Eye (tissue), 1 donor: ENCODE measurements around the gene CTDP1.

Experiments
- DNase-seq: peaks from one replicate; pipeline ENCODE4 v3.0.0-alpha.2; 2015

Gene CTDP1

DNA sequence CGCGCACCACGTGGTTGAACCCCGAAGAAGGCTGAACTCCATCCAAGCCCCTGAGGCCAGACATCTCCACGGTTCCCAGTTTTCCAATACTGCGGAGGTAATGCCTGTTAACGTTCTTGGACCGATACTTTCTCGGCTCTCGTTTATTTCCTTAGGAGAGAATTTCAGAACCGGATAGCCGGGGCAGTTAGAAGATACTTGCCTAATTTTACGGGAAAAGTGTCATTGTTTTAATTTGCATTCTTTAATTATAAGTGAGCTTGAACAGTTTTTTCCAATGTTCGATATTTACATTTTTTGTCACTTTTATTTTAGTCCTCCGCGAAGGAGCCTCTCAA lies 107.9 kb downstream of the CTDP1 start:
- no peak for DNase-seq

DNA sequence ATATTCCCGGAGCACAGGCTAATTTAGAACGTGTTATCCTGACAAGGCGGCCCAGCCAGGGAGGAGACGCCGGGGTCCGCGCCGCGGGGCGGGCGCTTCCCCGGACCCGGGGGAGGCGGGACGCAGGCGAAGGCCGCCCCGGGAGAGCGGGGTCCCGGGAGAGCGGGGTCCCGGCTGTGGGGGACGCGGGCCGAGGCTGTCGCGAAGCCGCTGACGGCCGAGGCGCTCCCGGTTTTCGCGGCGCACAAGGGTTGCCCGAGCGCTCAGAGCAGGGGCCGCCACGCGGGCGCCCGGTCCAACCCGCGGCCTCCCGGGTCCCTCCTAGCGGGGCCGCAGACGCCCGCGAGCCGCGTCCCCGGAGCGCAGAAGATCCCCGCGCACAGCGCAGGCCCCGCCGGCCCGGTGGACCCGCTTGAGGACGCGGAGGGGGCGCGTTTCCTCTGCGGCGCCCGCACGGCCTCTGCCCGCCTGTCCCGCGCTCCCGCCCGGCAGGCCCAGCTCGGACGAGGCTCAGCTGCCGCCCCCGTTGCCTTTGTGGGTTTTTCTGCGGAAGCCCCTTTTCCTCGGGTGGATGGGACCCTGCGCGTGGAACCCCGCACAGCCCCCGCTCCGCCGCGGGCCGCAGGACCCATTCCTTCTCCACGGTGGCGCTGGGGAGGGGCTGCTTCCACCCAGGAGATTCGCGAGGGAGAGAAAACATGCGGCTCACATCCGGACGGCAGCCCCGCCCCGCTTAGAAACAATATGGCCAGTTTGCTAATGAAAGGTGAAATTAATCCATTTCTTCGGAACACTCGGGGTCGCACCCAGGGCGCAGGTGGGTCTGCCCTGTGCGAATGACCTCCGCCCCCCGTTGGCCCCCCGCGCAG lies 108.5 kb downstream of the CTDP1 start:
- DNase-seq = peak; percentile 48

- peak; percentile 12 for DNase-seq
Observed at GRCh38 chr18:79788734-79789085, 109.1 kb downstream of the CTDP1 start.

- no peak for DNase-seq
Observed at GRCh38 chr18:79789091-79789891, 109.7 kb downstream of the CTDP1 start.

GRCh38 chr18:79789901-79790890 lies 110.6 kb downstream of the CTDP1 start:
- no peak for DNase-seq

- peak; percentile 44 for DNase-seq
Observed at GRCh38 chr18:79790996-79791972, 111.7 kb downstream of the CTDP1 start.

DNA sequence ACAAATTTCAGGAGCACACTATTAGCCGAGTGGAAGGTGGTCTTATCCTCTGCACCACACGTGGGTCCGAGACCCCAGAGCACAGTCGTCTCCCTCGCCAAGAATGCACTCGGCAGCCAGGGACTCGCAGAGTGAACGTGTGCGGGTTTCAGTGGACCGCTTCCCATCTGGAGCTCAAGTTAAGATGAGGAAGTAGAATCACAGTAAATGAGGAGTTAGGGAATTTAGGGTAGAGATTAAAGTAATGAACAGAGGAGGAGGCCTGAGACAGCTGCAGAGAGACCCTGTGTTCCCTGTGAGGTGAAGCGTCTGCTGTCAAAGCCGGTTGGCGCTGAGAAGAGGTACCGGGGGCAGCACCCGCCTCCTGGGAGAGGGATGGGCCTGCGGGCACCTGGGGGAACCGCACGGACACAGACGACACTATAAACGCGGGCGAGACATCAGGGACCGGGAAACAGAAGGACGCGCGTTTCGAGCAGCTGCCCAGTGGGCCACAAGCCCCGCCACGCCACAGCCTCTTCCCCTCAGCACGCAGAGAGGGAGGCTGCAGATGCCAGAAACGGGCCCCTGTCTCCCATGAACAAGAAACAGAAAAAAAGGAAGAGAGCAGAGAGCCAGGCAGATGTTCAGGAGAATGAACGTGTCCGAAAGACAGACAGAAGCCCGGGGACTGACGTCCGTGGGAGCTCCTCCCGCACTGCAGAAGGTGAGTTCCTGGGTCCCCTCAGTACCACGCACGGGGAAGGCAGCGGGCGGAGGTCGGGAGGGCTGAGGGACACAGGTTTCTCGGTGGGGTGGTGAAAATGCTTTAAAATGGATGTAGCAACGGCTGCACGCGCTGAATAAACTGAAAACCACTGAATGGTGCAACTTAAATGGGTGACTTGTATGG lies 112.7 kb downstream of the CTDP1 start:
- no peak for DNase-seq

DNA sequence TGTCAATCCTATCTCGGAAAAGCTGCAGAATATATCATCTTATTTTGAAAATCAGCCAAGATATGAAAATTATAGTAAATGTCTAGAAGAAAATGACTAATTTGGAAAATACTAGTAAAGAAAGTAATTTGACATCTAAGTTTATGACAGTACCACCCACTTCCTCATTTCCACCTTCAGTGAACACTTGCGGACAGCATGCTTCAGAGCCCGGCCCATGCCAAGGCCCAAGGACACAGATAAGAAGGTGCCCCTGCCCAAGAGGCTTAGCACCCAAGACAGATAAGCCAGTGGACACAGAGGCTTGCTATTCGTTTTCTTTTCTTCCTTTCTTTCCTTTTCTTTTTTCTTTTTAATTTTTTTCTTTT lies 113.4 kb downstream of the CTDP1 start:
- DNase-seq = no peak

- no peak for DNase-seq
Observed at GRCh38 chr18:79794846-79795245, 115.2 kb downstream of the CTDP1 start.

- DNase-seq = no peak
Observed at GRCh38 chr18:79795446-79795845, 115.8 kb downstream of the CTDP1 start.

- no peak for DNase-seq
Observed at GRCh38 chr18:79796016-79796415, 116.4 kb downstream of the CTDP1 start.

GRCh38 chr18:79796531-79797405 lies 117.2 kb downstream of the CTDP1 start:
- peak; percentile 58 for DNase-seq

GRCh38 chr18:79797518-79798345 lies 118.1 kb downstream of the CTDP1 start, which contains the start of gene KCNG2:
TSS of gene KCNG2 (plus strand) at chr18:79797938. CDS start at chr18:79863668, 65,730 bp downstream.
- DNase-seq = peak; percentile 77

DNA sequence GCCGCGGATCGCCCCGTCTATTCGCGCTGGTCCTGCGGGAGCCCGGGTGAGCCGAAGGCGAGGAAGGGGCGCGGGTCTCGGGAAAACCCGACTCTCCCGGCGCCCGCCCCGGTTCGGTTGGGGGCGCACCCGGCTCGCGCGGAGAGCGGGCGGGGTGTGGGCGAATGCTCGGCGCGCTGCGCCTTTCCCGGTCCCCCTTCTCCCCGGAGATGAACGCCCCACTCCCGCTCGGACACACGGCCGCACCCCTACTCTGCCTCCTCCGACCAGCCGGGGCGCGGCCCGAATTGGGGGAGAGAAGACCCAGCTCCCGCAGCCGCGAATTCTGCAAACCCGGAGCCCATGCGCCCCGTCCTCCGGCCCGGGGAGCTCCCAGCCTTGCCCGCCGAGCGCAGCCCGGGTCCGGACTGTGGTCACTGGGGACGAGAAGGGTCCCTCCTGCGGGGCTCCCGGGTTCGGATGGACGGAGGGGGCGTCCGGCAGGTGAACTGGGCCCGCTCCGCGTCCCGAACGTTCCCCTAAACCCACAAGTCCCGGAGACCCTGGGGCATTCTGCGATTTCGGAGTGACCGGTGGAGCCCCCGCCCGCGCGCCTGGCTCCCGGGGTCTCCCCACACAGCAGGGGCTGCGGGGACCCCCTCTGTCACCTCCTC lies 118.9 kb downstream of the CTDP1 start:
- no peak for DNase-seq

- DNase-seq = peak; percentile 77
Observed at GRCh38 chr18:79798999-79799370, 119.4 kb downstream of the CTDP1 start.

DNA sequence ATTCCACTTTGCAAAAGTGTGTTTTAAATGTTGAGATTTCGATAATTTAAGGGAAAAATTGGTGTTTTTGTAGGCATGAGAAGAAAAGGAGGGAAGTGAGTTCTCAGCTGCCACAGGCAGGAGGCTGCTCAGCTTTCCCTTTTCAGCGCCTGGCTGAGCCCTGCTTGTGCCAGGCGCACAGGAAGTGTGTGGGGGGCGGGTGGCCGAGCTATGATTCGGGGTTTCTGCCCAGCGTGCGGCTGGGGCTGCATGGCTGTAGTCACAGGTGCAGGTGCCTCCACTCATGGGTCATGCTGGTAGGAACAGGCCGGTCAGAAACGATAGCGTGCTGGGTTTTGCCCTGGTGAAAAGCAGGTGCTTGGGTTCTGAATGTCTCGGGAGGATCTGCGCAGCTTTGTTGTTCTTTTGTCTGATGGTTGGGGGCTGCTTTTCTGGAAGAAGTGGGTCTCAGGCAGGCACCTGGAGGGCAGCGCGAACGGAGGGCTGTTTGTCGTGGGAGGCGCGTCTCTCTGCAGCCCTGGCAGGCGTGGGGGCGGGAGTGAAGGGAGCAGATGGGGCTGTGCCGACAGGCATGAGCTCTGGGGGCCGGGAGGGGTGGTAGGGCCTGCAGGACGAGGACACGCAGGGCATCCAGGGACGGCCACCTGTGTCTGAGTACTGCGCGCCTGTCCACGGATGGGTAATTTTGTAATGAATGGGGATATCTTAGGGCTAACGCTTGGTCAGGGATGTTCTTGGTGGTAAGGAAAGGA lies 120.2 kb downstream of the CTDP1 start:
- DNase-seq = no peak
